ENCODE results near the gene TMEM161B. TPM values are rescaled to one million over a fixed set of nuclear protein-coding genes. Genes with fewer than 3 reads are reported as not detected.

Gene TMEM161B
- polyA plus RNA-seq, 1 donor from 2014 or later = 72.0 TPM

DNA sequence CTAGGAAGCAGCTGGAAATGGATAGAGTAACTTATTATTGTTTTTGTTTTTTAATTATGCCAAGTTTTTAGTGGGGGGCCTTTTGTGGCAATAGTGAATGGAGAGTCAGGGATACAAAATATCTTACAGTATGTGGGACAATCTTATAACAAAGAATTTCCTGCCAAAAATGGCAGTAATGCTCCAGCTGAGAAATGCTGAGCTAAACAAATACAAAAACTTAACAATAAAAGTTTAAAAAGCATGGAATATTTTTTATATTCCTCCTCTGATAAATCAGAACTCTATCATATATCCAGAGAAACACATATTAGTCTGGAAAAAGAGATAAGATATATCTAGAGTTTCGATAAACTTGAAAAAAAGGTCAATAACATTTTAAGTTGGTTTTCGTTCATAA is 110.6 kb downstream of the TMEM161B start:
- H3K9me2 ChIP-seq (ENCODE audit: insufficient read depth, low read length) = no peaks in the 10 kb centered on the region

GRCh38 chr5:88154891-88155290 is 113.8 kb downstream of the TMEM161B start:
- H3K4me2 ChIP-seq (ENCODE audit: low read length) = no peak overlapping the region
- no peak overlapping the region for H2AFZ ChIP-seq (ENCODE audit: low read depth, low read length)
- H3K27me3 ChIP-seq (ENCODE audit: insufficient read depth, low read depth, low read length) = no peaks in the 10 kb centered on the region
- no peaks in the 10 kb centered on the region for H3F3A ChIP-seq (ENCODE audit: insufficient read depth, low read length, poor library complexity, severe bottlenecking)
- no peak overlapping the region for H3K27ac ChIP-seq (ENCODE audit: low read length)
- no peaks in the 10 kb centered on the region for H3K36me3 ChIP-seq (ENCODE audit: insufficient read depth, low read length)
- no peaks in the 10 kb centered on the region for H3K79me2 ChIP-seq (replicated peaks; ENCODE audit: insufficient read depth, low read length)
- H3K9ac ChIP-seq (ENCODE audit: low read length) = no peak overlapping the region
- H3K4me3 ChIP-seq (ENCODE audit: low read length) = no peak overlapping the region
- no peaks in the 10 kb centered on the region for H3K9me3 ChIP-seq (ENCODE audit: low read length)
- no peak for TF ChIP-seq RAD21 (conservative IDR thresholded peaks at IDR 0.05)
- TF ChIP-seq, protein P1, sequence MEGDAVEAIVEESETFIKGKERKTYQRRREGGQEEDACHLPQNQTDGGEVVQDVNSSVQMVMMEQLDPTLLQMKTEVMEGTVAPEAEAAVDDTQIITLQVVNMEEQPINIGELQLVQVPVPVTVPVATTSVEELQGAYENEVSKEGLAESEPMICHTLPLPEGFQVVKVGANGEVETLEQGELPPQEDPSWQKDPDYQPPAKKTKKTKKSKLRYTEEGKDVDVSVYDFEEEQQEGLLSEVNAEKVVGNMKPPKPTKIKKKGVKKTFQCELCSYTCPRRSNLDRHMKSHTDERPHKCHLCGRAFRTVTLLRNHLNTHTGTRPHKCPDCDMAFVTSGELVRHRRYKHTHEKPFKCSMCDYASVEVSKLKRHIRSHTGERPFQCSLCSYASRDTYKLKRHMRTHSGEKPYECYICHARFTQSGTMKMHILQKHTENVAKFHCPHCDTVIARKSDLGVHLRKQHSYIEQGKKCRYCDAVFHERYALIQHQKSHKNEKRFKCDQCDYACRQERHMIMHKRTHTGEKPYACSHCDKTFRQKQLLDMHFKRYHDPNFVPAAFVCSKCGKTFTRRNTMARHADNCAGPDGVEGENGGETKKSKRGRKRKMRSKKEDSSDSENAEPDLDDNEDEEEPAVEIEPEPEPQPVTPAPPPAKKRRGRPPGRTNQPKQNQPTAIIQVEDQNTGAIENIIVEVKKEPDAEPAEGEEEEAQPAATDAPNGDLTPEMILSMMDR (IDR thresholded peaks at IDR 0.05; ENCODE audit: poor library complexity, severe bottlenecking) = no peak
- no peak for TF ChIP-seq TAF1 (IDR thresholded peaks at IDR 0.05; ENCODE audit: low read depth)
- no peak for TF ChIP-seq EZH2 (IDR thresholded peaks at IDR 0.05; ENCODE audit: borderline replicate concordance, insufficient read depth, low read length, poor library complexity, severe bottlenecking)
- TF ChIP-seq POLR2AphosphoS5 (IDR thresholded peaks at IDR 0.05) = no peak
- no peak for TF ChIP-seq SMC3 (conservative IDR thresholded peaks at IDR 0.05; ENCODE audit: poor library complexity)
- TF ChIP-seq MXI1 (conservative IDR thresholded peaks at IDR 0.05; ENCODE audit: poor library complexity, severe bottlenecking) = no peak
- no peak for TF ChIP-seq REST (IDR thresholded peaks at IDR 0.05; ENCODE audit: borderline replicate concordance)
- no peak for TF ChIP-seq EP300 (conservative IDR thresholded peaks at IDR 0.05; ENCODE audit: poor library complexity, severe bottlenecking)
- no peaks in the 10 kb centered on the region for H3K9me2 ChIP-seq (ENCODE audit: insufficient read depth, low read length)
- no peaks in the 10 kb centered on the region for H4K20me1 ChIP-seq (ENCODE audit: insufficient read depth)

More for the DNA sequence above, 110.6 kb downstream of the TMEM161B start:
- H3K4me3 ChIP-seq (ENCODE audit: low read length) = no peak overlapping the region
- no peak for TF ChIP-seq SMC3 (conservative IDR thresholded peaks at IDR 0.05; ENCODE audit: poor library complexity)
- TF ChIP-seq MXI1 (conservative IDR thresholded peaks at IDR 0.05; ENCODE audit: poor library complexity, severe bottlenecking) = no peak
- no peak for TF ChIP-seq RAD21 (conservative IDR thresholded peaks at IDR 0.05)
- no peak for TF ChIP-seq POLR2AphosphoS5 (IDR thresholded peaks at IDR 0.05)
- no peak for TF ChIP-seq TAF1 (IDR thresholded peaks at IDR 0.05; ENCODE audit: low read depth)
- no peak for TF ChIP-seq EP300 (conservative IDR thresholded peaks at IDR 0.05; ENCODE audit: poor library complexity, severe bottlenecking)
- no peak for TF ChIP-seq EZH2 (IDR thresholded peaks at IDR 0.05; ENCODE audit: borderline replicate concordance, insufficient read depth, low read length, poor library complexity, severe bottlenecking)
- no peak for TF ChIP-seq REST (IDR thresholded peaks at IDR 0.05; ENCODE audit: borderline replicate concordance)
- no peak overlapping the region for H3K9ac ChIP-seq (ENCODE audit: low read length)
- H2AFZ ChIP-seq (ENCODE audit: low read depth, low read length) = no peak overlapping the region
- no peaks in the 10 kb centered on the region for H3F3A ChIP-seq (ENCODE audit: insufficient read depth, low read length, poor library complexity, severe bottlenecking)
- H4K20me1 ChIP-seq (ENCODE audit: insufficient read depth) = no peaks in the 10 kb centered on the region
- H3K9me3 ChIP-seq (ENCODE audit: low read length) = no peaks in the 10 kb centered on the region
- H3K27ac ChIP-seq (ENCODE audit: low read length) = no peak overlapping the region
- H3K79me2 ChIP-seq (replicated peaks; ENCODE audit: insufficient read depth, low read length) = no peaks in the 10 kb centered on the region
- H3K27me3 ChIP-seq (ENCODE audit: insufficient read depth, low read depth, low read length) = no peaks in the 10 kb centered on the region
- no peaks in the 10 kb centered on the region for H3K36me3 ChIP-seq (ENCODE audit: insufficient read depth, low read length)
- no peak overlapping the region for H3K4me2 ChIP-seq (ENCODE audit: low read length)

Measured in neural cell (in vitro differentiated cells).